Activated CD4-positive, alpha-beta T cell treated with anti-CD3 and anti-CD28 coated beads, Interleukin-2, Interleukin-4, amounts not matched to agents 100 ng/mL and 50 ng/mL, durations not matched to agents 16 hours and 8 hours (primary cell): ENCODE measurements around the gene LRRC23.

Source experiments
- DNase-seq: peaks from one replicate; pipeline ENCODE4 v3.0.0-alpha.2; 2020; ENCODE audit warnings: low spot score

The LRRC23 gene

GRCh38 chr12:6959058-6959804 lies 54.6 kb downstream of the LRRC23 start:
- DNase-seq = peak; percentile 86

DNA sequence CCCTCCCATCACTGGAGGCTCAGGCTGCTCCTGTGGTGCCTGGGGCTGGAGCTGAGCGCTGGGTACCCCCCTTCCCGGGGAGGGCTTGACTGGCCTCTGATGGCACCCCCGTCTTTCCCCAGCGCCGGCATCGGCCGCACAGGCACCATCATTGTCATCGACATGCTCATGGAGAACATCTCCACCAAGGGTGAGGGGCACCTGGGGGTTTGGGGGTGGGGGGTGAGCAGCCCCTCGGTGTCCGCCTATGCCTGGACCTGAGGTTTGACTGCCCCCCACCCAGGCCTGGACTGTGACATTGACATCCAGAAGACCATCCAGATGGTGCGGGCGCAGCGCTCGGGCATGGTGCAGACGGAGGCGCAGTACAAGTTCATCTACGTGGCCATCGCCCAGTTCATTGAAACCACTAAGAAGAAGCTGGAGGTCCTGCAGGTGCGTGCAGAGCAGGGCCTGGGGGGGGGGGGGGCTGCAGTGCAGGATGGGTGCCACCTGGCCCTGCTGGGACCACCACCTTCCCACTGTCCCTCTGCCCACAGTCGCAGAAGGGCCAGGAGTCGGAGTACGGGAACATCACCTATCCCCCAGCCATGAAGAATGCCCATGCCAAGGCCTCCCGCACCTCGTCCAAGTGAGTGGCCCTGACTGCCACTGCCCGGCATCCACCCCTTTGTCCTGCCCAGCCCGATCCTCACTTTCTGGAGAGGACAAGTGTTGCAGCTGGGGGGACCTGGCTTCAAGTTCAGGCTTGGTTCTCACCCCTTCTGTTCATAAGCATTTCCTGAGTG lies 55.4 kb downstream of the LRRC23 start:
- no peak for DNase-seq

DNA sequence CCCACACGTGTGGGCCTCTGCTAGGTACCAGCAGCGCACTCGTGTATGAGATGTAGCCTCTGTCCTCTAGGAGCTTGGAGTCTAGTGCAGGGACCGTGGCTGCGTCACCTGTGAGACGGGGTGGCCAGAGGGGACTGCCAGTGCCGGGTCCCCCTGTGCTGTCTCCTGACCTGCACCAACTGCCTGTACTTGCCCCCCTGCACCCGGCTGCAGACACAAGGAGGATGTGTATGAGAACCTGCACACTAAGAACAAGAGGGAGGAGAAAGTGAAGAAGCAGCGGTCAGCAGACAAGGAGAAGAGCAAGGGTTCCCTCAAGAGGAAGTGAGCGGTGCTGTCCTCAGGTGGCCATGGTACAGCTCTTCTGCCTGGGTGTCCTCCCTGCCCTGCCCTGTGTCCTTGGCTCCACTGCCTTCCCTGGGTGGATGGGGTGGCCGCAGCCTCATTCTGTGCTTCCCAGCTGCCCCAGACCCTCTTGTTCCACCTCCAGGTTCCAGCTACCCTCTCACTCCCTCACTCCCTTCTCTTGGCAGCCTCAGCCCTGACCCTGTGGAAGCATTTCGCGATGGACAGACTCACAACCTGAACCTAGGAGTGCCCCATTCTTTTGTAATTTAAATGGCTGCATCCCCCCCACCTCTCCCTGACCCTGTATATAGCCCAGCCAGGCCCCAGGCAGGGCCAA lies 56.1 kb downstream of the LRRC23 start:
- peak; percentile 70 for DNase-seq

DNA sequence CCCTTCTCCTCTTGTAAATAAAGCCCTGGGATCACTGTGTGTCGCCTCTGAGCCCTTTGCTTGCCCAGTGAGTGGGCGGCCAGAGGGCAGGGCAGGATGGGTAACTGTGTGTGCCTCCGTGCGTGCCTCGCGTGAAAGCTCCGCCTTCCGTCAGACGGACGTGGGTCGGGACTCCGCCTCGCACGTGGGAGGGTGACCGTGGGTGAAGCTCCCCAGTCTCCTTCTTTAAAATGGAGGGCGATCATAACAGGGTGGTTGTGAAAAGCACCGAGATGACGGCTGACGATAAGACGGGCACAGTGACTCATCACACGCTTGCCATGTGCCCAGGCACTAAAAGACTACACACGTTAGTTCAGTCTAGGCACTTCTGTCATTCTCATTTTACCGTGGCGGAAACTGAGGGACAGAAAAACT lies 56.7 kb downstream of the LRRC23 start:
- peak; percentile 94 for DNase-seq

DNA sequence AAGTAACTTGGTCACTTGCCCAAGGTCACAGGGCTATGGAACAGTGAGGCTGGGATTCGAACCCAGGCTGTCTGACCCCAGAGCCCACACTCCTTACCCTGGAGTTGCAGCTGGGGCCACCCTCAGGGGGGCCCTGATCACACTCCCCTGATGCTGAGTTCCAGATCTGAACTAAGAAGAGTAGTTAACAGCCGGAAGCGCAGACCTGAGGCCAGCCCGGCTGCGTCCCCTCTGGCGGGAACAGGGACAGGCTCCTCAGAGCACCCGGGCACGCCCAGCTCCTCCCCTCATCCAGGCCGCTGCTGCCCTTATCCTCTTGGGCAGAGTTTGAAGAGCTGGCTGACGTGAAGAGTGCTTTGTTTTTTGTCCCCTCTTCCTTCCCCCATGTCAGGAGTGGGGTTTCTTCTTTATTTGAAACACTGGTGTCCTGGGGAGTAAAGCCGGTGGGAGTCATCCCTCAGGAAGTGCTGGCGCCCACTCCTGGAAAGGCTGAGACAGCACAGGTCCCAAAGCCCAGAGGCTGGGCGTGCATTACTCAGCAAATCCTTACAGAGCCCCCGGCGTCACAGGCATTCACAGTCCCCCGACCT lies 57.2 kb downstream of the LRRC23 start:
- no peak for DNase-seq

DNA sequence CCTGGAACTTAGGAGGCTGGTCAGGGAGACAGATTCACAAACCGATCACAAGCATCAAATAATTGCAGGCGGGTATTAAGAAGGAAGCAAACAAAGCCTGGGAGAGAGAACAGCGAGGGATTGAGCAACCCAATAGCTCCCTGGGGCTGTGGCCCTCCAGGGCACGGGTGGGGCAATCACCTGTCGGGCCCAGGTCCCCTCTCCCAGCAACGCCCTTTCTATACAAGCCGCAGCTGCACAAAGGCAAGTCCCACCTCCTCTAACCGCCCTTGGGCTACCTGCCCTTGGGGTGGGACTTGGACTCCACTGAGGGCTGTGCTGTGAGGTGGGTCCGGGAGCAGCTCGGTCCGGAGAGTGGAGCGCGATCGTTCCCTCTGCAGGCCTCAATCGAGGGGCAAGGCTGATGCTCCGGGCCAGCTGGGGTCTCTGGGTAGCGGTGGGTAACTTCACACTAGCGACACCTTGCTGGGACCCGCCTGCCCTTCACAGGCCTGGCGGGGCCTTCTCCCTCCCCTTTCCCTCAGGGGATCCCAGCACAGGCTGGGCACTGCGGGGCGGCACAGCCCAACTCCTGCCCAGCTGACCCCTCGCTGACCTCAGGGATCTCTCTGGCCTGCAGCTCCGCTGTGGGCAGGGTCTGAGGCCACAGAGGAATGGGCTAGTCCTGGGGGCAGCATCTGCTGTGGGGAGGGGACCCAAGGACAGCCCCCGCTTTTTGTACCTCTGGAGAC lies 57.8 kb downstream of the LRRC23 start:
- no peak for DNase-seq

DNA sequence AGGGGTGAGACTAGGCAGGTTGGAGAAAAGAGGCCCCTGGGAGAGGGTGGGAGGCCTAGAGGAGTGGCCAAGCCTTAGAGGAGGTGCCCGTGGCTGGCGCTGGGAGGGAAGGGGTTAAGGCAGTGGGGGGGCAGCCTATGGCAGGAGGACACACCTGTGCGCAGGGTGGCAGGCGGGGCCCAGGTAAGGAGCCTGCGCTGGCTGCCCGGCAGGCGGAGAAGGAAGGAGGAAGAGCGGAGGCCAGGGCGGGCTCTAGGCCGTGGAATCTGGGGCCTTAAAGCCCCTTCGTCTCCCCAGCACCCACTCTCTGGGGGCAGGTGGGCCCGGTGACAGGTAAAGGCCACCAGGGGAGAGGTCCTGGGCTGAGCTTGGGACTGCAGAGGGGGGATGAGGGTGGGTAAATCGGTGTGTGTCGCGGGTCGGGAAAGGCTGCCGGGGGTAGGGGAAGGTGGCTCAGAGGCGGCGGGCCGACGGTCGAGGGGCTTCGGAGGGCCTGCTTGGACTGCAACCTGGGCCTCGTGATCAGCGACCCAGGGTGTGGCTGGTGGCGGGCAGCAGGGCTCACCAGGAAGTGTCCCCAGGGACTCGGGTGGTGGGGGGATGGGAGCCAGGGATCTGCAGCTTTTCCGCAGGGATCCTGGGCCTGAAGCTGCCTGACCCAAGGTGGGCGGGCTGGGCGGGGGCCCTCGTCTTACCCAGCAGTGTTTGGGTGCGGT lies 58.6 kb downstream of the LRRC23 start:
- no peak for DNase-seq
